ENCODE data around the gene OR2W3.

Gene OR2W3

GRCh38 chr1:247904122-247904521 is 8.7 kb downstream of the OR2W3 start:
- TF ChIP-seq CTCF (IDR thresholded peaks at IDR 0.05): no peak

GRCh38 chr1:247905181-247905580 is 9.8 kb downstream of the OR2W3 start:
- no peak for TF ChIP-seq CTCF (IDR thresholded peaks at IDR 0.05)

- no peak for TF ChIP-seq CTCF (IDR thresholded peaks at IDR 0.05)
These were observed 10.6 kb downstream of the OR2W3 start for GRCh38 chr1:247905910-247906503.

- TF ChIP-seq CTCF (IDR thresholded peaks at IDR 0.05): no peak
These were observed 11.2 kb downstream of the OR2W3 start for GRCh38 chr1:247906504-247907047.

GRCh38 chr1:247908766-247909165 is 13.4 kb downstream of the OR2W3 start:
- TF ChIP-seq CTCF (IDR thresholded peaks at IDR 0.05): no peak

- no peak for TF ChIP-seq CTCF (IDR thresholded peaks at IDR 0.05)
These were observed 18.4 kb downstream of the OR2W3 start for GRCh38 chr1:247913786-247914185.

- no peak for TF ChIP-seq CTCF (IDR thresholded peaks at IDR 0.05)
These were observed 19.7 kb downstream of the OR2W3 start for GRCh38 chr1:247914941-247915662.
